ENCODE data around the gene MAML1. TPM values are rescaled to one million over a fixed set of nuclear protein-coding genes. Genes with fewer than 3 reads are reported as not detected.
"Not testable (repeated sequence)": the region's sequence is repeated elsewhere in the genome, so short reads cannot be mapped to it uniquely, and the experiment has no call there.

Gene MAML1
- total RNA-seq, 1 experiment from 2014 or later: 42.2 TPM

- no peak for DNase-seq (ENCODE audit: low spot score)
- ChIA-PET POLR2A (interaction anchor here (2.4 kb wide), 1 partner anchor 73 kb away, joined by 10 read pairs; the partner anchor contains the start of gene HNRNPH1), CTCF (interaction anchor here (1.0 kb wide), 1 partner anchor 18 kb away, joined by 3 read pairs; no protein-coding TSS in a partner anchor)
- ATAC-seq: no peak
- Mint-ChIP-seq H3K27ac (peak overlapping the region; percentile 69), H3K4me1 (peaks cover 21% of the 10 kb centered on the region), H3K36me3 (peaks cover 9% of the 10 kb centered on the region; the same call in 1 of the 2 replicates), H3K27me3 (ENCODE audit: low read depth) (no peaks in the 10 kb centered on the region; the same call in 1 of the 2 replicates), H3K4me3 (no peak overlapping the region), H3K9me3 (no peaks in the 10 kb centered on the region)
- TF ChIP-seq PREB (CRISPR knock-in tag; IDR thresholded peaks at IDR 0.05; ENCODE audit: borderline replicate concordance) (no peak), ZBTB43 (CRISPR knock-in tag; IDR thresholded peaks at IDR 0.05) (no peak), JUN (CRISPR knock-in tag; IDR thresholded peaks at IDR 0.05) (no peak), ESRRA (CRISPR knock-in tag; IDR thresholded peaks at IDR 0.05; ENCODE audit: borderline replicate concordance) (no peak), ETV6 (CRISPR knock-in tag; IDR thresholded peaks at IDR 0.05) (no peak), SMAD4 (CRISPR knock-in tag; IDR thresholded peaks at IDR 0.05) (no peak)
These were observed 36.0 kb upstream of the MAML1 start for GRCh38 chr5:179696603-179697002.

- DNase-seq (ENCODE audit: low spot score) (no peak), ATAC-seq (no peak)
- Mint-ChIP-seq H3K4me1 (peaks cover 22% of the 10 kb centered on the region), H3K4me3 (peak overlapping the region; percentile 97), H3K9me3 (no peaks in the 10 kb centered on the region), H3K27ac (peak overlapping the region; percentile 19; the same call in 1 of the 2 replicates), H3K36me3 (peaks cover 11% of the 10 kb centered on the region), H3K27me3 (ENCODE audit: low read depth) (no peaks in the 10 kb centered on the region; the same call in 1 of the 2 replicates)
- POLR2A ChIA-PET: interaction anchor here (0.6 to 2.4 kb wide), 2 partner anchors 13 to 74 kb away, joined by 7 to 10 read pairs; partner anchors contain the start of gene HNRNPH1
- CTCF ChIA-PET: interaction anchor here (1.0 kb wide), 1 partner anchor 19 kb away, joined by 3 read pairs; no protein-coding TSS in a partner anchor
- no peak for TF ChIP-seq IRF2 (CRISPR knock-in tag; IDR thresholded peaks at IDR 0.05; ENCODE audit: borderline replicate concordance, low read depth)
- TF ChIP-seq HMGXB4 (CRISPR knock-in tag; IDR thresholded peaks at IDR 0.05): no peak
- no peak for TF ChIP-seq ESRRA (CRISPR knock-in tag; IDR thresholded peaks at IDR 0.05; ENCODE audit: borderline replicate concordance)
- peak; percentile 86 for TF ChIP-seq ZNF121 (CRISPR knock-in tag; IDR thresholded peaks at IDR 0.05)
- TF ChIP-seq CREM (CRISPR knock-in tag; IDR thresholded peaks at IDR 0.05): no peak
These were observed 35.5 kb upstream of the MAML1 start for GRCh38 chr5:179697108-179697507.

GRCh38 chr5:179697543-179697942 is 35.1 kb upstream of the MAML1 start:
- POLR2A ChIA-PET: interaction anchor here (0.6 to 2.4 kb wide), 2 partner anchors 13 to 74 kb away, joined by 7 to 10 read pairs; partner anchors contain the start of gene HNRNPH1
- peaks cover 15% of the 10 kb centered on the region for H3K36me3 Mint-ChIP-seq
- H3K4me3 Mint-ChIP-seq: peak overlapping the region; percentile 97
- DNase-seq (ENCODE audit: low spot score); H3K27me3 Mint-ChIP-seq (ENCODE audit: low read depth); CTCF ChIA-PET; ATAC-seq; H3K9me3 Mint-ChIP-seq: not testable (repeated sequence)
- peak overlapping the region; percentile 19; the same call in 1 of the 2 replicates for H3K27ac Mint-ChIP-seq
- H3K4me1 Mint-ChIP-seq: peaks cover 26% of the 10 kb centered on the region

- POLR2A ChIA-PET: no interaction called here
- H3K4me3 Mint-ChIP-seq: peak overlapping the region; percentile 97
- peak overlapping the region; percentile 100 for H3K27ac Mint-ChIP-seq
- peaks cover 22% of the 10 kb centered on the region for H3K36me3 Mint-ChIP-seq
- DNase-seq (ENCODE audit: low spot score) (peak; percentile 99), ATAC-seq (peak; percentile 95)
- no peaks in the 10 kb centered on the region for H3K9me3 Mint-ChIP-seq
- CTCF ChIA-PET: no interaction called here
- no peaks in the 10 kb centered on the region; the same call in 1 of the 2 replicates for H3K27me3 Mint-ChIP-seq (ENCODE audit: low read depth)
- peaks cover 29% of the 10 kb centered on the region for H3K4me1 Mint-ChIP-seq
- TF ChIP-seq NFATC4 (CRISPR knock-in tag; IDR thresholded peaks at IDR 0.05) (no peak), NR3C1 (CRISPR knock-in tag; conservative IDR thresholded peaks at IDR 0.05; ENCODE audit: low read depth) (no peak), USF2 (CRISPR knock-in tag; IDR thresholded peaks at IDR 0.05) (no peak), ATF1 (CRISPR knock-in tag; IDR thresholded peaks at IDR 0.05) (no peak), PREB (CRISPR knock-in tag; IDR thresholded peaks at IDR 0.05; ENCODE audit: borderline replicate concordance) (no peak), IRF2 (CRISPR knock-in tag; IDR thresholded peaks at IDR 0.05; ENCODE audit: borderline replicate concordance, low read depth) (no peak), OVOL2 (CRISPR knock-in tag; IDR thresholded peaks at IDR 0.05; ENCODE audit: borderline replicate concordance) (no peak), ETV6 (CRISPR knock-in tag; IDR thresholded peaks at IDR 0.05) (peak; percentile 26; the same call in 1 of the 2 replicates), STAT6 (CRISPR knock-in tag; conservative IDR thresholded peaks at IDR 0.05; ENCODE audit: low read depth) (no peak), ZNF121 (CRISPR knock-in tag; IDR thresholded peaks at IDR 0.05) (no peak)
These were observed 34.4 kb upstream of the MAML1 start for GRCh38 chr5:179697993-179698934.

Measured in WTC11 (cell line).